NCI-H774 (cell line): ENCODE measurements around the gene VIL1.

Experiments
- DNase-seq: peaks from one replicate; lab custom pipeline; 2025; lab: John Stamatoyannopoulos, UW

The VIL1 gene

DNA sequence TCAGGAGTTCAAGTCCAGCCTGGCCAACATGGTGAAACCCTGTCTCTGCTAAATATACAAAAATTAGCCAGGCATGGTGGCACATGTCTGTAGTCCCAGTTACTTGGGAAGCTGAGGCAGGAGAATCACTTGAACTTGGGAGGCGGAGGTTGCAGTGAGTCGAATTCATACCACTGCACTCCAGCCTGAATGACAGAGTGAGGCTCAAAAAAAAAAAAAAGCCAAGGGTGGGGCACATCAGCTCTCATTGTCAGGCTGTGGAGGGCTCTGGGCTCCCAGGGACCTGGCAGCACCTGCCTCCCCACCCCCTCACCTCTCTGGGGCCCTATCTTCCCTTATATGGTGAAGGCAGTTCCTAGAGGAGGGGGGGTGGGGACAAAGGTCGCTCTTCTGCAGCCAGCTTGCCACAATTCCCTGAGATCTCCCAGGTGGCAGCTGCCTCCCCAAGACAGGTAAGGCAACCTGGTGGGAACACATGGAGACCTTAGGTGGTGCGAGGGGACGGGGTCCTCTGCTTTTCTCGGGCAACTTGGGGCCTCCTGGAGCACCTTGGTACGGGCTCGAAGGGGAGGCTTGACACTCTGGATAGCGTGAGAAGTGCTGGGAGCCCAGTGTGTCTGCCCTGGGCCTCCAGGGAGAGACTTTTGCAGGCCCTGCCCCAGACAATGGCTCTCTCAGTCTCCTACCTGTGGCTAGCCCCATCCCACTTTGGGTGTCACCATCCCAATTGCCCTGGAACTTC, at the start of gene VIL1:
Gene VIL1 (plus strand): TSS at position 407 of the 742 bp plus-strand sequence. CDS start 4,656 bp downstream, outside the sequence.
- DNase-seq, result no peak

GRCh38 chr2:218369330-218369729, 49.6 kb upstream of the VIL1 start:
- DNase-seq, result peak; percentile 47

- DNase-seq, result no peak
These were observed 48.4 kb upstream of the VIL1 start for GRCh38 chr2:218370410-218371063.

DNA sequence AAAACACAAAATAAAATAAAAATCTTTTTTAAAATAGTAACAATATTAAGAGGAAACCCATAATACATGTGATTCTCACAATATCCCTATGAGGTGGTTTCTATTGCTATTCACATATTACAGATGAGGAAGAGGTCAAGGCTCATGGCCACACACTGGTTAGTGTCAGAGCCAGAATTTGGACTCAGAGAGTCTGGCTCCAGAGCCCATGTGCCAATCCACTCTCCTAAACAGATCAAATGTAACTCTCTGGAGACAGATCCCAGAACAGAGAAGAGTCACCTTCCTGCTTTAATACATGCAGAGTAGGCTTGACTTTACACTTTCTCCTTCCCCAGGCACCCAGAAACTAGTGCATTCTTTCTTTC, 47.0 kb upstream of the VIL1 start:
- no peak for DNase-seq

DNA sequence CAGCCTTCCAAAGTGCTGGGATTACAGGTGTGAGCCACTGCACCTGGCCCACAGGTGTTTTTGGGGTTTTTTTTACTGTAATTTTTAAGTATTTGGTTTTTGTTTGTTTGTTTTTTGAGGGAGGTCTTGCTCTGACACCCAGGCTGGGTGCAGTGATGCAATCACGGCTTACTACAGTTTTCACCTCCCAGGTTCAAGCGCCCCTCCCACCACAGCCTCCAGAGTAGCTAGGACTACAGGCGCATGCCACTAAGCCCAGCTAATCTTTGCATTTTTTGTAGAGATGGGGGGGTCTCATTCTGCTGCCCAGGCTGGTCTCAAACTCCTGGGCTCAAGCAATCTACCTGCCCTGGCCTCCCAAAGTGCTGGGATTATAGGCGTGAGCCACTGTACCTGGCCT, 44.1 kb upstream of the VIL1 start:
- DNase-seq, result no peak

DNA sequence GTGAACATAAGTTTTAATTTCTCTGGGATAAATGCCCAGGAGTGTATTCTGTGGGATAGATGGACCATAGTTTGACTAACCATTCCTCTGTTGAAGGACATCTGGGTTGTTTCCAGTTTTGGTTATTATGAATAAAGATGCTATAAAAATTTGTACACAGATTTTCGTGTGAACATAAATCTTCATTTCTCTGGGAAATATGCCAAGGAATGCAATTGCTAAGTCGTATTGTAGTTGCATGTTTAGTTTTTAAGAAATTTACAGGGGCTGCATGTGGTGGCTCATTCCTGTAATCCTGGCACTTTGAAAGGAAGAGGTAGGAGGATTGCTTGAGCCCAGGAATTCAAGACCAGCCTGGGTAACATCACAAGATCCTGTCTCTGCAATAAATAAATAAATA, 43.7 kb upstream of the VIL1 start:
- DNase-seq, result no peak

DNA sequence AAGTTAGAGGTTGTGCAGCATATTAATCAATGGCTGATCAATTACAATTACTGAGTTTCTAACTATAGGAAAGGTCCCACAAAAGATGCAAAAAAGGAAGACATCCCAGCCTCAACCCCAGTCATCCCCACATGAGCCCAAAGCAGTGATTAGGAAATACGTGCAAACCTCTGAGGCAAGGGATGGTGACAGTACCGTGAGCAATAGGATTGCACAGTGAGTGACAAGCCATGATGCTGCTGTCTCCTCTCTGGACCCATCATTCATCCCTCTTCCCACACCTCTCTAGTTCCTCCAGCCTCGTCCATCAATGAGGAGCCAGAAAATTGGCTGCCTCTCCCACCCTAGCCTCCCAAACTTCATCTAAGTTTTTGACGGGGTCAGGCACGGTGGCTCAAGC, 40.9 kb upstream of the VIL1 start:
- DNase-seq, result no peak

DNA sequence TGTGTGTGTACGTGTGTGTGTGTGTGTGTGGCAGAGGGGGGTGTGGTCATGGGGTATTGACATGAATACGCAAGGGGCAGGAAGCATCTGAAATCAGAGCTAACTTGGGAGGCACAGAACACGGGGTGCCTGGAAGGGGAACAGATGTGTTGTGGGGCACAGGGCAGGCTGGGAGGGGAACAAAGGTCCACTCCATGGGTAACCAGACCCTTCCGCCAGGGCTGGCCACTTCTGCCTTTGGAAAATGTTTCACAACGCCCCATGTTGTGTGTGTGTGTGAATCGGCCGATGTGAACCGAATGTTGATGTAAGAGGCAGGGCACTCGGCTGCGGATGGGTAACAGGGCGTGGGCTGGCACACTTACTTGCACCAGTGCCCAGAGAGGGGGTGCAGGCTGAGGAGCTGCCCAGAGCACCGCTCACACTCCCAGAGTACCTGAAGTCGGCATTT, 37.0 kb upstream of the VIL1 start, which contains the start of gene SLC11A1:
Gene SLC11A1 (plus strand): TSS at position 358 of the 451 bp plus-strand sequence. CDS start 96 bp downstream, outside the sequence.
- DNase-seq, result no peak

DNA sequence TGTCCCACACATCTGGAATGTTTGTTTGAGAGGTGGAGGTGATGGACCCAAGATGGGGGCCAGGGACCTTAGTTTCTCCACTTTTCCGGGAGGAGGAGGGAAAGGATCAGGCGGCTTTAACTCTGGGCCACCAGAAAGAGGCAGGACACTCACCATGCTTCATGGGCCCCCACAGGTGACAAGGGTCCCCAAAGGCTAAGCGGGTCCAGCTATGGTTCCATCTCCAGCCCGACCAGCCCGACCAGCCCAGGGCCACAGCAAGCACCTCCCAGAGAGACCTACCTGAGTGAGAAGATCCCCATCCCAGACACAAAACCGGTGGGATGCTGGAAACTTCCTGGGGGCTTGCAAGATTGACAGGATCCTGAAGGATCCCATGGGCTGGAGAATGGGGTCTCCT, 36.1 kb upstream of the VIL1 start:
- DNase-seq, result no peak

DNA sequence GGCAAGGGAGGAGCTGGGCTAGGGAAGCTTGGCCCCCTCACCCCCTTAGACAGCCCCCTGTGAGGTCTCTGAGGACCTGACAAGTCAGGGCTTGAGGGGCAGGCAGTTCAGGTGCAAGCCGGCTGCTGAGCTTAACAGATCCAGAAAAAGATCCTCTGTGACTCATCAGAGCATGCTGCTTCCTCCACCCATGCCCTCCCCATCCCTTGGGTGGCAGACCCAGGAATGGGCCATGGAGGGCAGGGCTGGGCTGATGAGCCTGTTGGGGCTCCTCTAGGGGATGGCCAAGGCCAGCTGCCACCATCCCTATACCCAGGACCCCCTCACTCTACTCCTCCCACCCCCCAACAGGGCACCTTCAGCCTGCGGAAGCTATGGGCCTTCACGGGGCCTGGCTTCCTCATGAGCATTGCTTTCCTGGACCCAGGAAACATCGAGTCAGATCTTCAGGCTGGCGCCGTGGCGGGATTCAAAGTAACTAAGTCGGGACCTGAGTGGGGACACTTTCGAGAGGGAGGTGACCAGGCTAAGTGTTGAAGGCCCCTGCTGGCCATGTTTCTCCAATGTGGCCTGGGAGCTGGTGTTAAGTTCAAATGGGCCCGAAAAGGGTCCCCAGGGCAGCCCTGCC, 34.9 kb upstream of the VIL1 start:
- DNase-seq, result no peak

DNA sequence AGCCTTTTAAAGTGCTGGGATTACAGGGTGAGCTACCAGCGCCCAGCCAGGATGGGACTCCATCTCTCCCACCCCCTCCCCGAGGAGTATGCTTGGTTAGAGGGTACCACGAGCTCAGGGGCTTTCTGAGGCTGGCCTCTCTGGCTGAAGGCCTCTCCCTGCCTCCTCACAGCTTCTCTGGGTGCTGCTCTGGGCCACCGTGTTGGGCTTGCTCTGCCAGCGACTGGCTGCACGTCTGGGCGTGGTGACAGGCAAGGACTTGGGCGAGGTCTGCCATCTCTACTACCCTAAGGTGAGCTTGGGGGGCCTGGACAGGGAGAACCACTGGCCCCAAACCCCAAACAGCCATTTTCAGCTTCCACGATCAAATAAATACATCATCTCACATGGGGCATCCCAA, 33.9 kb upstream of the VIL1 start:
- no peak for DNase-seq

DNA sequence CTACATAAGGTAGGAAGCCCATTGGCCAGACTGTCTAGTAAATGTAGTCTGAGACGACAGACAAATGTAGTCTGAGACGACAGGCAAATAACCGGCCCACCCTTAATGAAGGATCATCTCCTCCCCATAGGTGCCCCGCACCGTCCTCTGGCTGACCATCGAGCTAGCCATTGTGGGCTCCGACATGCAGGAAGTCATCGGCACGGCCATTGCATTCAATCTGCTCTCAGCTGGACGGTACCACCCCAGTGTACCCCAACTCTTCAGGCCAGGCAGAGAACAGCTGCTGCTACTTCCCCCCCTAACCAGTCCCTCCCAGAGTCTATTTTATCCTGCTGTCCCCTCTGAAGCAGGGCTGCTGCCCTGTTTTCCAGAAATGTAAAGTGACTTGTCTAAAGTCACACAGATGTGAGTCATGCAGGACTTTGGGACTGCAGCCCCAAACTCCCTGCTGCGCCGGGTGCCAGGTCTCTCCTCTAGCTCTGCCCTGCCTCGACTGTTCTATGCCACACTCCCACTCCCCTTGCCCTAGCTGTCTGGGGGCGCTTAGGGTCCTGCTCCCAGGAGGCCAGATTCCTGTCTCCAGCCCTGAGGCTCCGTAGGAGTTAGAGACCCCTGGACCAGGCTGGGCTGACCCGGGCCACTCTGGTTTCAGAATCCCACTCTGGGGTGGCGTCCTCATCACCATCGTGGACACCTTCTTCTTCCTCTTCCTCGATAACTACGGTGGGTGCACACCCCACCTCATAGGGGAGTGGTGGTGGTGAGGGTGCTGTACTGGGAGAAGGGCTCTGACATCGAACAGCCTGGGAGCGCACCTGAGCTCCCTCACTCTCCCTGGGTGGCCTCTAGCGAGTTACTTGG, 32.2 kb upstream of the VIL1 start:
- DNase-seq, result no peak

DNA sequence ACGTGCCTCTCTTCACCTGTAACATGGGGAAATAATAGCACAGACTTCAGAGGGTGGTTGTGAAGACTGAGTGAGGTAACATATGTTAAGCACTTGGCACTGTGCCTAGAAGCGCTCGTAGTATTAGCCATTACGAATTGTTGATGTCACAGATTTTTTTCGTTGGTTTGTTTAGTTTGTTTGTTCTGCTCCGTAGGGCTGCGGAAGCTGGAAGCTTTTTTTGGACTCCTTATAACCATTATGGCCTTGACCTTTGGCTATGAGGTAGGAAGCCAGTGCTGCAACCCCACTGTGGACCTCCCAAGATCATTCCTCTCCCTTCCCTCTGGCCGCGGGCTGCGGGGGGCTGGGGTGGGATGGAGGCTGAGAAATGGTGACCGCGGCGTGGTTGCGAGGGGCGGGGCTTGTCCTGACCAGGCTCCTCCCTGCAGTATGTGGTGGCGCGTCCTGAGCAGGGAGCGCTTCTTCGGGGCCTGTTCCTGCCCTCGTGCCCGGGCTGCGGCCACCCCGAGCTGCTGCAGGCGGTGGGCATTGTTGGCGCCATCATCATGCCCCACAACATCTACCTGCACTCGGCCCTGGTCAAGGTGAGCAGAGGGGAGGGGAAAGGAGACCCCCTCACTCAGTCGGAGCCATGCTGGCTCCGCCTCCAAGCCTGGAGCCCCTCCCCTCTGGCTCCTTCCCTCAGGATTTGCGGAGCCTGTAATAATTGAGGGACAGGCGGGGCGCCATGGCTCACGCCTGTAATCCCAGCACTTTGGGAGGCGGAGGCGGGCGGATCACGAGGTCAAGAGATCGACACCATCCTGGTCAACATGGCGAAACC, 31.3 kb upstream of the VIL1 start:
- DNase-seq, result peak; percentile 85

DNA sequence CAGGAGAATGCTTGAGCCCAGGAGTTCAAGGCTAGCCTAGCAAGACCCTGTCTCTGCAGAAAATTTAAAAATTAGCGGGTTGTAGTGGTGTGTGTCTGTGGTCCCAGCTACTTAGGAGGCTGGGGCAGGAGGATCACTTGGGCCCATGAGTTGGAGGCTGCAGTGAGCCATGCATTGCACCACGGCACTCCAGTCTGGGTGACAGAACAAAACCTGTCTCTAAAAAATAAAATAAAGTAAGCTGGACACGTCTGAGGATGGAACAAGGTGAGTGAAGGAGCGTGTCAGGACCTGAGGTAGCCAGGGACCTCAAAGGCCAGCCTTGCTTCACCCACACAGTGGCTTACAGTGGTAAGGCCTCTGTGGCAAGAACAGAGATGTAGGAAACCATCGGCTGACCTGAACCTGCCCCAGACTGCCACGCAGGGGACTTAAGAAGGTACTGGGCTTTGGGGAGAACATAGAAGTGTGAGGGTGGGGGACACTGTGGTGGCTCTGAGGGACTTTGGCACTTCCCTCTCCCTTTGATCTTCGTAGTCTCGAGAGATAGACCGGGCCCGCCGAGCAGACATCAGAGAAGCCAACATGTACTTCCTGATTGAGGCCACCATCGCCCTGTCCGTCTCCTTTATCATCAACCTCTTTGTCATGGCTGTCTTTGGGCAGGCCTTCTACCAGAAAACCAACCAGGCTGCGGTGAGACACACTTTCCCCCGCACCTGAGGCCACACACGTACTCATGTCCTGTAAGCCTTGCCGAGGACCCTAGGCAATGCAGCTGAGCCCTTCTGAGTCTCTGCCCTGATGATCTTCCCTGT, 29.4 kb upstream of the VIL1 start:
- no peak for DNase-seq

DNA sequence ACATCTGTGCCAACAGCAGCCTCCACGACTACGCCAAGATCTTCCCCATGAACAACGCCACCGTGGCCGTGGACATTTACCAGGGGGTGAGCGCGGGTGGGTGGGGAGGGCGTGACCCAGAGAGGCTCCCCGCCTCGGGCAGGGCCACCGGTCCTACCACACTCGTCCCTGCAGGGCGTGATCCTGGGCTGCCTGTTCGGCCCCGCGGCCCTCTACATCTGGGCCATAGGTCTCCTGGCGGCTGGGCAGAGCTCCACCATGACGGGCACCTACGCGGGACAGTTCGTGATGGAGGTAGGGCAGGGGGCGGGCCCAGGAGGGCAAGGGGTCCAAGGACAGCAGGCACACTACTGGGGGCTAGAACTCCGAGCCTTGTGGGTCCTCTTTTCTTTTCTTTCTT, 27.7 kb upstream of the VIL1 start:
- DNase-seq, result no peak

- DNase-seq, result no peak
These were observed 26.5 kb upstream of the VIL1 start for GRCh38 chr2:218392459-218392858.

DNA sequence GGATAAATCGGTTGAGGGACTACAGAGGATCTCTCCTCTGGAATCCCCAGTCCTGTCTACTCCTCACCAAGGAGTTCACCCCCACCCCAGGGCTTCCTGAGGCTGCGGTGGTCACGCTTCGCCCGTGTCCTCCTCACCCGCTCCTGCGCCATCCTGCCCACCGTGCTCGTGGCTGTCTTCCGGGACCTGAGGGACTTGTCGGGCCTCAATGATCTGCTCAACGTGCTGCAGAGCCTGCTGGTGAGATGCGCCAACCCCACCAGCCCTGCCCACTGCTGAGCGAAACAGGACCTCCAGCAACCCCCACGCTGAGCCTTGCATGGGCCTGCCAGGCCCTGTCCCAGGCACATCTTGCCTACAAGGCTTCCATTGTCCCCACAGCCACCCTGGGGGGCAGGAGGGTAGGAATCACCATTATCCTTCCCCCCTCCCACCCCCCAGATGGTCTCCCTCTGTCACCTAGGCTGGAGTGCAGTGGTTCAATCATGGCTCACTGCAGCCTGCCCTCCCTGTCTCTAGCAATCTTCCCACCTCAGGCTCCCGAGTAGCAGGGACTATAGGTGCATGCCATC, 25.9 kb upstream of the VIL1 start:
- no peak for DNase-seq

DNA sequence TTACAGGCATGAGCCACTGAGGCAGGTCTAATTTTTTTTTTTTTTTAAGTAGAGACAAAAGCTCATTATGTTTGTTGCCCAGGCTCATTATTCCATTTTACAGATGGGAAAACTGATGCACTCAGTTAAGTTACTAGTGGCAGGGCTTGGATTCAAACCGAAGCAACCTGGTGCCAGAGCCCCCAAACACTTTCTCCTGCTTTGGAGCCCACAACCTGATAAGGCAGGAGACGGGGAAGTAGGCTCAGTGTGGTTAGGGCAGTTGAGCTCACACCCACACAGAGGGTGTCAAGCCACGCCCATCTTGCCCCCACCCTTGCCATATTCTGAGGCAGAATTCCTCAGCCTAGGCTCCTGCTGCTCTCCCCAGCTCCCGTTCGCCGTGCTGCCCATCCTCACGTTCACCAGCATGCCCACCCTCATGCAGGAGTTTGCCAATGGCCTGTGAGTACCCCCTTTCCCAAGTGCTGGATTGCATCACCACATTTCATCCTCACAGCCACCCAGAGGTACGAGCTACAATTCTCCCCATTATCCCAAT, 25.1 kb upstream of the VIL1 start:
- no peak for DNase-seq

- no peak for DNase-seq
These were observed 24.4 kb upstream of the VIL1 start for GRCh38 chr2:218394298-218395089.
